Tongue (tissue), 2 donors: ENCODE measurements around the gene ITGA4. TPM values are rescaled to one million over a fixed set of nuclear protein-coding genes. Genes with fewer than 3 reads are reported as not detected.
"Not testable (repeated sequence)": the region's sequence is repeated elsewhere in the genome, so short reads cannot be mapped to it uniquely, and the experiment has no call there.

ENCODE experiments used
- DNase-seq: peaks from one replicate; pipeline ENCODE4 v3.0.0-alpha.2; 2015
- total RNA-seq: library from RNA; depleted of rRNA; stranded (reverse); fragments of >200 nt; gene quantifications from one replicate; pipeline ENCODE4 v1.2.3, GENCODE V29; 2014

Gene ITGA4
- total RNA-seq: 16.6 TPM

GRCh38 chr2:181457121-181457740, at the start of gene ITGA4:
ITGA4 (plus strand) TSS chr2:181457386; CDS start chr2:181457655, 269 bp downstream.
- DNase-seq: peak; percentile 89

DNA sequence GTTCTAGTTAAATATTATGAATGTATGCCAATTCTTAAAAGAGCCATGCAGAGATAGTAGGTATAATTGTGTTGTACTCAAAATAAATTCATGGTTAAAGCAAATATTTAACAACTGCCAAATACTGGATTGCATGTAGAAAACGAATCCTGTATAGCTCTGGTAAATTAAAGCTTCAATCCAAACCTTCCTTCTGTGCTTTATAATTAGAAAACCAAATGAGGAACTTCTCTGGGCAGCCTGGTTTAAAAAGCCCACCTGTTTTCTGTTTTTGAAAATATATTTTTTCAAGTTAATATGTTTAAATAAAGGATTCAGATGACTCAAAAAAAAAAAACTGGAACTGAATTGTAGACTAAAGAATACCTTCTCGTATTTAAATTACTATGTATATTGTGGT, 48.3 kb upstream of the ITGA4 start:
- no peak for DNase-seq

- peak; percentile 84 for DNase-seq
Observed at GRCh38 chr2:181411105-181411849, 45.9 kb upstream of the ITGA4 start.

DNA sequence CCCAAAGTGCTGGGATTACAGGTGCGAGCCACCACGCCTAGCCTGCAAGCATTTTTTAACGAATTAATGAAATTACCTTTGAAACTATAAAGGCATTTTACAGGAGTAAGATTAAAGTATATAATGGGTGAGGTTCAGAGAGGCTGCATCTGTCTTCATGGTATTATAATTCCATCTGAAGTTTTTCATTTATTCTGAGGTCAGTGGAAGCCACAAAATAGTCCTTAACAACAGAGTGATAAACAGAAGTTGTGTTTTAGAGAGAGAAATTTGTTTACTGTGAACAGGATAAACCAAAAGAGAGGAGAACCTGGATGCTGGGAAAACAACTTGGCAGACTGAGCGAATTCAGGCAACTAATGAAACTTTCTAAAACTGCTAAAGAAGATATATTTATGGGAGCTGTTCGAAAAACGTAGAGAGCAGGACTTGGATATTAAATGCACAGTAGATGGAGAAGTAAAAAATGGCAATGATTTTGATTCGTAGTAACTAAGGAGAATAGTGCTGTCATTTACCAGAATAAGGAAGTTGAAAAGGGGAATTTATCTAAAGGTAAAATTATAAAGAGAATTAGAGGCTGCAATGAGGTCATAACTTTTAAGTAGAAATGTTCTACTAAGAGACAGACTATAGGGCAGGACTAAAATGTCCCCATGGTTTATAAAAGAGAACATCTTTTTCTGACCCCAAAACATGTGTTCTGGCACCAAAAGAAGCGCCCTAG, 37.9 kb upstream of the ITGA4 start:
- no peak for DNase-seq

- no peak for DNase-seq
Observed at GRCh38 chr2:181420259-181421130, 36.7 kb upstream of the ITGA4 start.

DNA sequence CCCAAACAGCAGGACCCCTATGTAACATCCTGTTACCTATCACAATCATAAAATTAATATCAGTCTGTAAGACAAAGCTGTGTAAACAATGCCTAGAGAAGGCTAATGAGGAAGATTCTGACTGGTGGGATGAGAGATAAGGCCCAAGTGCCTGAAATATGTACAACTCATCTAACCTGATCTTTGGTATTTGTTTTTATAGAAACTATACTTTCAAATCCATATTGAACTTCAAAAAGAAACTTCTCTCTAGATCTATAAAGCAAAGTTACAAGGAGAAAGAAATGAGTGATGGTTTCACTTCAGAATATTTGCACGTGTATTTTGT, 36.1 kb upstream of the ITGA4 start:
- DNase-seq: no peak

GRCh38 chr2:181421464-181421863, 35.7 kb upstream of the ITGA4 start:
- no peak for DNase-seq

- DNase-seq: no peak
Observed at GRCh38 chr2:181426672-181427071, 30.5 kb upstream of the ITGA4 start.

- no peak for DNase-seq
Observed at GRCh38 chr2:181430406-181431118, 26.6 kb upstream of the ITGA4 start.

DNA sequence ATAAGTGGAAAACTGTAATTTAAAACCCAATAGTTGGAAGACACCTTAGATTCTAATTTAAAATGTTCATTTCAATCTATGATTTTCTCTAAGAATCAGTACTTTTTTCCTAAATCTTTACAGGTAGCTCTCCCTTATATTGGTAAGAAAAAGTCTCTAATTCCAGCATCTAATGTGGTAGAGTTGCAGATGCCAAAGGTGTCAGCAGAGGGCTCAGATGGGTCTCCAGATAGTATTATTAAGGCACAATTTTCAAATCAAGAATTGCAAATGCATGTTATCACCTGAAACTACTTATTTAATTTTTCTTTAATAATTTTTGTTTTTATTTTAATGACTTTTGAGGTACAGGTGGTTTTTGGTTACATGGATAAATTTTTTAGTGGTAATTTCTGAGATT, 25.5 kb upstream of the ITGA4 start:
- DNase-seq: no peak

GRCh38 chr2:181438261-181438660, 18.9 kb upstream of the ITGA4 start:
- DNase-seq: no peak

DNA sequence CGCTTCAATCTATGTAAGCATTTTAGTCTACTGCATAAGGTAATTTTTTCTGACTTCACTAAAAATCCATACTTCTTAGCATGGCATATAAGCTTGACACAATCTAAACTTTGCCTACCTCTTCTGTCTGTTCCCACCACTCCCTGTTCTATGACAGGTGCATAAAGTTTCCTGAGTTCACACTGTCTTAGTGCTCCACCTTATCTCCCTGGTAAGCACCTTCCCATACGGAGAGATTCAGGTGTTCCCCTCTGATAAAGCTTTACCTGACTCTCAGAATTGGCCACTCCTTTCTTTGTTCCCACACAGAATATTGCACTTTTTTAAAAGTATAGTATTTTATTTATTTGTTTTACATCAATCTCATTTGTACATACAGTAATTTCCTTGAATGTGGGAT, 16.8 kb upstream of the ITGA4 start:
- DNase-seq: no peak

- peak; percentile 30 for DNase-seq
Observed at GRCh38 chr2:181440919-181441318, 16.3 kb upstream of the ITGA4 start.

- DNase-seq: no peak
Observed at GRCh38 chr2:181441670-181442069, 15.5 kb upstream of the ITGA4 start.

DNA sequence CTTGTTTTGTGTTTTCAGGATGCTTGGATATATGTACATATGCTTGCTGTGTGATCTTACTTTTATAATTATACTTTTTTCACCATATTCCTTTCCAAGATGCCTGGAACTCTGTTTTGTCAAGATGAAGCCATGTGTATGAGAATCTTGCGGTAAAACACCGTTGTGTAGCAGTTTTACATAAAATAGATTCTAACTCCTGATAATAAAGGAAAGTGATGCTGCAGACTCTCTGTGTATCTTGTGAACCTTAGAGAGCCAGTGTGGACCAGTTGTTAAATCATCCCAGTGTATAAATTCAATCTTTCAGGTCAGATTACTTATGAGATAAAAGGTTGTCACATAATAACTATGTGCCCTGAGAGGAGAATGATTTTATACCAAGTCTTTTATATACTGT, 12.5 kb upstream of the ITGA4 start:
- DNase-seq: no peak

DNA sequence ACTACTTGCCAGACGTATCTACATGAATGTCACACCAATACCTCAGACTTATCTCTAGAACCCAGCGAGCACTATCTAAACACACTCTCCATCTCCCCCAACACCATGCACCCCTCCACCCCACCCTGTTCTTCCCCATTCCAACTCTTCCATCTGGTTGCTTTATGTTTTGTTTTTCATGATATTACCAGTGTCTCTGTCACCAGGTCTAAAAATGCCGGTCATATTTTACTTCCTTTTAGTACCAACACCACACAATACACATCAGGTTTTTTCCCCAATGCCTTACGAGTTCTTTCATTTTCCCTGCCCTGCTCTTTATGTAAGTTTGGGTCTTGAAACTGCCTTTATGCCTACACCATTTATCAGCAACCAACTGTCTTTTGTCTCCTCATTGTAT, 10.2 kb upstream of the ITGA4 start:
- DNase-seq: no peak

DNA sequence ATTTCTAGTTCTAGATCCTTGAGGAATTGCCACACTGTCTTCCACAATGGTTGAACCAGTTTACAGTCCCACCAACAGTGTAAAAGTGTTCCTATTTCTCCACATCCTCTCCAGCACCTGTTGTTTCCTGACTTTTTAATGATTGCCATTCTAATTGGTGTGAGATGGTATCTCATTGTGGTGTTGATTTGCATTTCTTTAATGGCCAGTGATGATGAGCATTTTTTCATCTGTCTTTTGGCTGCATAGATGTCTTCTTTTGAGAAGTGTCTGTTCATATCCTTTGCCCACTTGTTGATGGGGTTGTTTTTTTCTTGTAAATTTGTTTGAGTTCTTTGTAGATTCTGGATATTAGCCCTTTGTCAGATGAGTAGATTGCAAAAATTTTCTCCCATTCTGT, 7.9 kb upstream of the ITGA4 start:
- not testable (repeated sequence) for DNase-seq

GRCh38 chr2:181454686-181455450, 2.3 kb upstream of the ITGA4 start:
- no peak for DNase-seq

DNA sequence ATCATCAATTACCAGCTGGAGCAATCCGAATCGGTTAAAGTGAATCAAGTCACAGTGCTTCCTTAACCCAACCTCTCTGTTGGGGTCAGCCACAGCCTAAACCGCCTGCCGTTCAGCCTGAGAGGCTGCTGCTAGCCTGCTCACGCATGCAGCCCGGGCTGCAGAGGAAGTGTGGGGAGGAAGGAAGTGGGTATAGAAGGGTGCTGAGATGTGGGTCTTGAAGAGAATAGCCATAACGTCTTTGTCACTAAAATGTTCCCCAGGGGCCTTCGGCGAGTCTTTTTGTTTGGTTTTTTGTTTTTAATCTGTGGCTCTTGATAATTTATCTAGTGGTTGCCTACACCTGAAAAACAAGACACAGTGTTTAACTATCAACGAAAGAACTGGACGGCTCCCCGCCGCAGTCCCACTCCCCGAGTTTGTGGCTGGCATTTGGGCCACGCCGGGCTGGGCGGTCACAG, 496 bp upstream of the ITGA4 start:
- peak; percentile 48 for DNase-seq

DNA sequence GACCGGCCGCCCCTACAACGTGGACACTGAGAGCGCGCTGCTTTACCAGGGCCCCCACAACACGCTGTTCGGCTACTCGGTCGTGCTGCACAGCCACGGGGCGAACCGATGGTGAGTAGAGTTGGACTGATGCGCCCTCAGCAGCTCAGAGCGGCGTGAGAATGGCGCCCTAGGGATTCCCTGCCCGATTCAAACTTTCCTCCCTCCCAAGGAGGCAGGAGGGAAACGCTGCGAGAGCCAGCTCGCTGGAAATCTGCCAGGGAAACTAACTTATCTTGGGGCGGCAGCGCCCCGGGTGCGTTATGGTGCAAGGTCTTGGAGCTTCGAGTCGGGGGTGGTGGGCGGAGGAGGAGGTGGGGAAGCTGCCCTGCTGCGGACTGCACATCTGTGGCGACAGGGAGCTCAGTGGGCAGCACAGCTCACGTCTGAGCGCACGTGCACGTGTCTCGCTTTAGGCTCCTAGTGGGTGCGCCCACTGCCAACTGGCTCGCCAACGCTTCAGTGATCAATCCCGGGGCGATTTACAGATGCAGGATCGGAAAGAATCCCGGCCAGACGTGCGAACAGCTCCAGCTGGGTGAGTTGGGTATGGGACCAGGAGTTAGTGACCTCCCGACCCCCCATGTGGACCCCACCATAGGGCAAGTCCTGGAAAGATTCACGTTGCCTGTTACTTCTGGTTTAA, 697 bp downstream of the ITGA4 start:
- peak; percentile 65 for DNase-seq
